8988T (cell line): ENCODE data around the gene MUL1.
"Not testable (repeated sequence)": the region's sequence is repeated elsewhere in the genome, so short reads cannot be mapped to it uniquely, and the experiment has no call there.

Source experiments
- DNase-seq: peaks from one replicate; pipeline ENCODE4 v3.0.0; 2011

MUL1 gene

GRCh38 chr1:20507564-20508410, at the start of gene MUL1:
MUL1 (minus strand) TSS chr1:20508151; CDS start chr1:20508024, 127 bp downstream.
- DNase-seq, result peak; percentile 73

GRCh38 chr1:20555758-20556120, 47.8 kb upstream of the MUL1 start:
- DNase-seq, result no peak

- DNase-seq, result no peak
These were observed 47.2 kb upstream of the MUL1 start for GRCh38 chr1:20555025-20555757.

- DNase-seq, result no peak
These were observed 44.9 kb upstream of the MUL1 start for GRCh38 chr1:20552728-20553445.

GRCh38 chr1:20551945-20552727, 44.2 kb upstream of the MUL1 start, which contains the start of gene FAM43B:
FAM43B (plus strand) TSS chr1:20552573; CDS start chr1:20552974, 401 bp downstream.
- DNase-seq, result no peak

GRCh38 chr1:20551161-20551560, 43.2 kb upstream of the MUL1 start:
- no peak for DNase-seq

- no peak for DNase-seq
These were observed 38.7 kb upstream of the MUL1 start for GRCh38 chr1:20546637-20547036.

GRCh38 chr1:20540281-20540680, 32.3 kb upstream of the MUL1 start:
- DNase-seq, result no peak

- DNase-seq, result no peak
These were observed 31.0 kb upstream of the MUL1 start for GRCh38 chr1:20538760-20539551.

GRCh38 chr1:20538227-20538626, 30.3 kb upstream of the MUL1 start:
- DNase-seq, result no peak

- DNase-seq, result no peak
These were observed 26.9 kb upstream of the MUL1 start for GRCh38 chr1:20534659-20535417.

- DNase-seq, result no peak
These were observed 25.7 kb upstream of the MUL1 start for GRCh38 chr1:20533635-20534034.

- no peak for DNase-seq
These were observed 22.9 kb upstream of the MUL1 start for GRCh38 chr1:20530901-20531300.

GRCh38 chr1:20530306-20530705, 22.4 kb upstream of the MUL1 start:
- DNase-seq, result no peak

- DNase-seq, result no peak
These were observed 20.3 kb upstream of the MUL1 start for GRCh38 chr1:20528221-20528620.

GRCh38 chr1:20526267-20526666, 18.3 kb upstream of the MUL1 start:
- no peak for DNase-seq

- DNase-seq, result no peak
These were observed 14.3 kb upstream of the MUL1 start for GRCh38 chr1:20521960-20522861.

GRCh38 chr1:20519609-20520262, 11.8 kb upstream of the MUL1 start:
- not testable (repeated sequence) for DNase-seq
